Neural progenitor cell (in vitro differentiated cells): ENCODE results near the gene TRIM47. TPM values are rescaled to one million over a fixed set of nuclear protein-coding genes. Genes with fewer than 3 reads are reported as not detected.

Experiments used
- DNase-seq: peaks from one replicate; pipeline ENCODE4 v3.0.0-alpha.2; 2016; ENCODE audit warnings: low spot score
- H2AFZ ChIP-seq: fragments of 200-600 bp; sonication (generic); replicated peaks from 2 replicates; pipeline ENCODE4 v1.6.1; 2016; ENCODE audit warnings: antibody characterized with exemption
- H3F3A ChIP-seq: fragments of 200-600 bp; sonication (generic); 2 replicates; pipeline ENCODE4 v1.6.1; 2016; ENCODE audit warnings: antibody characterized with exemption, low read depth
- H3K27ac ChIP-seq: fragments of 200-600 bp; sonication (generic); 2 replicates; pipeline ENCODE4 v1.5.1; 2016; ENCODE audit warnings: mild to moderate bottlenecking
- H3K27me3 ChIP-seq: fragments of 200-600 bp; sonication (generic); 2 replicates; pipeline ENCODE4 v1.6.1; 2016; ENCODE audit warnings: mild to moderate bottlenecking, moderate library complexity
- H3K36me3 ChIP-seq: fragments of 200-600 bp; sonication (generic); 2 replicates; pipeline ENCODE4 v1.5.1; 2016
- H3K4me1 ChIP-seq: fragments of 200-600 bp; sonication (generic); 2 replicates; pipeline ENCODE4 v1.6.1; 2016; ENCODE audit warnings: mixed run types
- H3K4me2 ChIP-seq: fragments of 200-600 bp; sonication (generic); 2 replicates; pipeline ENCODE4 v1.6.1; 2016
- H3K4me3 ChIP-seq: fragments of 200-600 bp; sonication (generic); 2 replicates; pipeline ENCODE4 v1.5.1; 2016
- H3K79me2 ChIP-seq: fragments of 200-600 bp; sonication (generic); 2 replicates; pipeline ENCODE4 v1.6.1; 2016; ENCODE audit warnings: low read depth
- H3K9ac ChIP-seq: fragments of 200-600 bp; sonication (generic); 2 replicates; pipeline ENCODE4 v1.6.1; 2016
- H3K9me3 ChIP-seq: fragments of 200-600 bp; sonication (generic); 2 replicates; pipeline ENCODE4 v1.5.1; 2016; ENCODE audit warnings: low read depth
- H4K20me1 ChIP-seq: fragments of 200-600 bp; sonication (generic); 2 replicates; pipeline ENCODE4 v1.6.1; 2016; ENCODE audit warnings: low read depth
- H3K27ac Mint-ChIP-seq: 3 replicates; pipeline ENCODE4 v1.8.0; 2021; ENCODE audit warnings: mixed read lengths
- H3K27me3 Mint-ChIP-seq: 2 replicates; pipeline ENCODE4 v1.8.0; 2022; ENCODE audit warnings: low read depth, mild to moderate bottlenecking, inconsistent platforms, moderate library complexity, mixed read lengths; ENCODE audit not compliant: insufficient read depth
- H3K36me3 Mint-ChIP-seq: 3 replicates; pipeline ENCODE4 v1.8.0; 2021; ENCODE audit warnings: mixed read lengths
- H3K4me1 Mint-ChIP-seq: 3 replicates; pipeline ENCODE4 v1.8.0; 2021; ENCODE audit warnings: mixed read lengths
- H3K4me3 Mint-ChIP-seq: 3 replicates; pipeline ENCODE4 v1.8.0; 2021; ENCODE audit warnings: mild to moderate bottlenecking, moderate library complexity, mixed read lengths
- H3K9me3 Mint-ChIP-seq: 3 replicates; pipeline ENCODE4 v1.8.0; 2020; ENCODE audit warnings: mixed read lengths
- EZH2 ChIP-seq: fragments of 200-600 bp; sonication (generic); IDR thresholded peaks from 2 replicates; pipeline ENCODE4 v1.6.1; 2017; ENCODE audit warnings: antibody characterized with exemption, mild to moderate bottlenecking, moderate library complexity
- EZH2phosphoT487 ChIP-seq: fragments of 200-600 bp; sonication (generic); IDR thresholded peaks from 2 replicates; pipeline ENCODE4 v1.6.1; 2017; ENCODE audit warnings: antibody characterized with exemption
- total RNA-seq: library from RNA; depleted of rRNA; stranded (reverse); fragments of >200 nt; gene quantifications from 2 replicates; pipeline ENCODE4 v1.2.3, GENCODE V29; 2015; ENCODE audit warnings: low replicate concordance
- TF ChIP-seq, protein P1 (sequence below): fragments of 200-600 bp; sonication (generic); IDR thresholded peaks from 2 replicates; pipeline ENCODE4 v1.5.1; 2017; ENCODE audit warnings: antibody characterized with exemption, mild to moderate bottlenecking

Gene TRIM47
- total RNA-seq, 1 donor from 2014 or later = 1.3 TPM

DNA sequence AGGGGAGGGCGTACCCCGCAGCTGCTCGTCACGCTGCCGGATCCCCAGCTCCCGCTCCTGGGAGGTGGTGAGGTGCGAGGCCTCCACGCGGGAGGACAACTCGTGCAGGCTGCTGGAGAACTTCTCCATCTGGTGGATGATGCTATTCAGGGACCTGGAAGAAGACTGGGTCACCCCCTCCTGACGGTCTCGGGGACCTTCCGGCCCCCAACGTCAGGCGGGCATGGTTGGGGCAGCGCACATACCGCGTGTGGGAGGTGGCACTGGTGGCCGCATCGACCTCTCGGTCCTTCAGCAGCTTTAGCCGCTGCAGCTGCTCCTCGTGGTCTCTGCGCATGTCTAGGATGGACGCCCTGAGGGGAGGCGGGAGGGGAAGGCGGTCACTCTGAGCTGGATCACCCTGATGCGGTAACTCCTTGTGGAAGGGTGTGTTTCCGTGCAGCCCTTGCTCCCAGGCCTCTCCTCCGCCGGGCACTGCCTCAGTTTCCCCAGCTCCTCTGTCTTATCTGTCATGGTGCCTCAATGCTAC, 39.6 kb upstream of the TRIM47 start:
- Histone ChIP-seq H3K36me3 (no peaks in the 10 kb centered on the region), H3K9ac (no peak overlapping the region), H2AFZ (no peak overlapping the region), H3K4me2 (no peak overlapping the region), H3K9me3 (no peaks in the 10 kb centered on the region), H3K27me3 (no peaks in the 10 kb centered on the region), H3K79me2 (no peaks in the 10 kb centered on the region), H3F3A (no peaks in the 10 kb centered on the region), H3K27ac (no peak overlapping the region), H3K4me1 (no peaks in the 10 kb centered on the region), H3K4me3 (no peak overlapping the region), H4K20me1 (no peaks in the 10 kb centered on the region)
- Mint-ChIP-seq H3K36me3 (peaks cover 4% of the 10 kb centered on the region), H3K9me3 (no peaks in the 10 kb centered on the region), H3K4me1 (no peaks in the 10 kb centered on the region), H3K27ac (no peak overlapping the region), H3K4me3 (no peak overlapping the region), H3K27me3 (peaks cover 3% of the 10 kb centered on the region)
- TF ChIP-seq, protein P1, sequence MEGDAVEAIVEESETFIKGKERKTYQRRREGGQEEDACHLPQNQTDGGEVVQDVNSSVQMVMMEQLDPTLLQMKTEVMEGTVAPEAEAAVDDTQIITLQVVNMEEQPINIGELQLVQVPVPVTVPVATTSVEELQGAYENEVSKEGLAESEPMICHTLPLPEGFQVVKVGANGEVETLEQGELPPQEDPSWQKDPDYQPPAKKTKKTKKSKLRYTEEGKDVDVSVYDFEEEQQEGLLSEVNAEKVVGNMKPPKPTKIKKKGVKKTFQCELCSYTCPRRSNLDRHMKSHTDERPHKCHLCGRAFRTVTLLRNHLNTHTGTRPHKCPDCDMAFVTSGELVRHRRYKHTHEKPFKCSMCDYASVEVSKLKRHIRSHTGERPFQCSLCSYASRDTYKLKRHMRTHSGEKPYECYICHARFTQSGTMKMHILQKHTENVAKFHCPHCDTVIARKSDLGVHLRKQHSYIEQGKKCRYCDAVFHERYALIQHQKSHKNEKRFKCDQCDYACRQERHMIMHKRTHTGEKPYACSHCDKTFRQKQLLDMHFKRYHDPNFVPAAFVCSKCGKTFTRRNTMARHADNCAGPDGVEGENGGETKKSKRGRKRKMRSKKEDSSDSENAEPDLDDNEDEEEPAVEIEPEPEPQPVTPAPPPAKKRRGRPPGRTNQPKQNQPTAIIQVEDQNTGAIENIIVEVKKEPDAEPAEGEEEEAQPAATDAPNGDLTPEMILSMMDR = no peak
- no peak for TF ChIP-seq EZH2
- TF ChIP-seq EZH2phosphoT487 = no peak
- DNase-seq = no peak

- Histone ChIP-seq H3K9me3 (no peaks in the 10 kb centered on the region), H3K27ac (no peak overlapping the region), H3K27me3 (no peaks in the 10 kb centered on the region), H3F3A (no peaks in the 10 kb centered on the region), H3K36me3 (no peaks in the 10 kb centered on the region), H3K79me2 (no peaks in the 10 kb centered on the region), H3K4me3 (no peak overlapping the region), H2AFZ (no peak overlapping the region), H3K9ac (no peak overlapping the region), H4K20me1 (no peaks in the 10 kb centered on the region), H3K4me2 (no peak overlapping the region), H3K4me1 (no peaks in the 10 kb centered on the region)
- Mint-ChIP-seq H3K27ac (no peak overlapping the region), H3K9me3 (no peaks in the 10 kb centered on the region), H3K36me3 (peaks cover 4% of the 10 kb centered on the region), H3K4me3 (no peak overlapping the region), H3K27me3 (peaks cover 3% of the 10 kb centered on the region), H3K4me1 (no peaks in the 10 kb centered on the region)
- TF ChIP-seq EZH2phosphoT487 (no peak), EZH2 (no peak)
- TF ChIP-seq, protein P1 = no peak
- DNase-seq = no peak
These were observed 38.9 kb upstream of the TRIM47 start for GRCh38 chr17:75917141-75917916.

GRCh38 chr17:75915268-75915667, 36.9 kb upstream of the TRIM47 start:
- H3K4me2 ChIP-seq = no peak overlapping the region
- H3K9ac ChIP-seq = no peak overlapping the region
- peaks cover 7% of the 10 kb centered on the region for H3F3A ChIP-seq
- H3K27ac ChIP-seq = no peak overlapping the region
- Mint-ChIP-seq H3K36me3 (peaks cover 4% of the 10 kb centered on the region), H3K4me3 (no peak overlapping the region), H3K27ac (no peak overlapping the region), H3K4me1 (no peaks in the 10 kb centered on the region), H3K9me3 (no peaks in the 10 kb centered on the region), H3K27me3 (peaks cover 3% of the 10 kb centered on the region)
- no peaks in the 10 kb centered on the region for H3K4me1 ChIP-seq
- no peaks in the 10 kb centered on the region for H3K9me3 ChIP-seq
- H4K20me1 ChIP-seq = no peaks in the 10 kb centered on the region
- H3K36me3 ChIP-seq = no peaks in the 10 kb centered on the region
- no peak for DNase-seq
- H3K4me3 ChIP-seq = no peak overlapping the region
- no peak overlapping the region for H2AFZ ChIP-seq
- H3K27me3 ChIP-seq = no peaks in the 10 kb centered on the region
- no peak for TF ChIP-seq EZH2
- no peak for TF ChIP-seq EZH2phosphoT487
- TF ChIP-seq, protein P1 = no peak
- no peaks in the 10 kb centered on the region for H3K79me2 ChIP-seq
